GM18508 (cell line): Measurements from ENCODE around the gene CBS.
"Not testable (repeated sequence)": the region's sequence is repeated elsewhere in the genome, so short reads cannot be mapped to it uniquely, and the experiment has no call there.

Experiments used
- ATAC-seq: cut with Tn5 transposase; IDR thresholded peaks from one replicate; pipeline ENCODE4 v1.9.1; 2021; ENCODE audit warnings: moderate number of reproducible peaks; ENCODE audit not compliant: insufficient read depth, unreplicated experiment

The CBS gene

GRCh38 chr21:43027846-43028731 lies 47.5 kb downstream of the CBS start:
- no peak for ATAC-seq

- no peak for ATAC-seq
Measured at GRCh38 chr21:43025636-43026180, 49.9 kb downstream of the CBS start.

GRCh38 chr21:43024439-43025136 lies 51.0 kb downstream of the CBS start:
- no peak for ATAC-seq

- no peak for ATAC-seq
Measured at GRCh38 chr21:43023175-43023574, 52.5 kb downstream of the CBS start.

- no peak for ATAC-seq
Measured at GRCh38 chr21:43021756-43022600, 53.7 kb downstream of the CBS start.

- no peak for ATAC-seq
Measured at GRCh38 chr21:43021191-43021590, 54.4 kb downstream of the CBS start.

GRCh38 chr21:43020771-43021170 lies 54.9 kb downstream of the CBS start:
- ATAC-seq: no peak

GRCh38 chr21:43020177-43020576 lies 55.5 kb downstream of the CBS start:
- no peak for ATAC-seq

GRCh38 chr21:43018519-43018918 lies 57.1 kb downstream of the CBS start:
- ATAC-seq: no peak

- ATAC-seq: no peak
Measured at GRCh38 chr21:43016728-43017127, 58.9 kb downstream of the CBS start.

- no peak for ATAC-seq
Measured at GRCh38 chr21:43015906-43016540, 59.6 kb downstream of the CBS start.

GRCh38 chr21:43012596-43012995 lies 63.0 kb downstream of the CBS start:
- ATAC-seq: no peak

- ATAC-seq: no peak
Measured at GRCh38 chr21:43006874-43007208, 68.8 kb downstream of the CBS start.

GRCh38 chr21:43006051-43006873 lies 69.4 kb downstream of the CBS start:
- ATAC-seq: not testable (repeated sequence)

- no peak for ATAC-seq
Measured at GRCh38 chr21:43005635-43006034, 70.0 kb downstream of the CBS start.

- no peak for ATAC-seq
Measured at GRCh38 chr21:43004926-43005325, 70.7 kb downstream of the CBS start.
